ENCODE data around the gene FOXO1.

DNA sequence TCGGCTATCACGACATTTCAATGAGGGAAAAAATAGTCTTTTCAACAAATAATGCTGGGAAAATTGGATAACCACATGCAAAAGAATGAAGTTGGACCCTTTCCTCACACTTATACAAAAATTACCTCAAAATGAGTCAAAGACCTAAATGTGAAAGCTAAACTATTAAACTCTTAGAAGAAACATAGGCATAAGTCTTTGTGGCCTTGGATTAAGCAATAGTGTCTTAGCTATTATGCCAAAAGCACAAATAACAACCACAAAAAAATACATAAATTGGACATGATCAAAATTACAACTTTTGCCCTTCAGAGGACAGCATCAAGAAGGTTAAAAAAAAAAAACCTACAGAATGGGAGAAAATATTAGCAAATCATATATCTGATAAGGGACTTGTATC, 156.6 kb downstream of the FOXO1 start:
- TF ChIP-seq, protein P1, sequence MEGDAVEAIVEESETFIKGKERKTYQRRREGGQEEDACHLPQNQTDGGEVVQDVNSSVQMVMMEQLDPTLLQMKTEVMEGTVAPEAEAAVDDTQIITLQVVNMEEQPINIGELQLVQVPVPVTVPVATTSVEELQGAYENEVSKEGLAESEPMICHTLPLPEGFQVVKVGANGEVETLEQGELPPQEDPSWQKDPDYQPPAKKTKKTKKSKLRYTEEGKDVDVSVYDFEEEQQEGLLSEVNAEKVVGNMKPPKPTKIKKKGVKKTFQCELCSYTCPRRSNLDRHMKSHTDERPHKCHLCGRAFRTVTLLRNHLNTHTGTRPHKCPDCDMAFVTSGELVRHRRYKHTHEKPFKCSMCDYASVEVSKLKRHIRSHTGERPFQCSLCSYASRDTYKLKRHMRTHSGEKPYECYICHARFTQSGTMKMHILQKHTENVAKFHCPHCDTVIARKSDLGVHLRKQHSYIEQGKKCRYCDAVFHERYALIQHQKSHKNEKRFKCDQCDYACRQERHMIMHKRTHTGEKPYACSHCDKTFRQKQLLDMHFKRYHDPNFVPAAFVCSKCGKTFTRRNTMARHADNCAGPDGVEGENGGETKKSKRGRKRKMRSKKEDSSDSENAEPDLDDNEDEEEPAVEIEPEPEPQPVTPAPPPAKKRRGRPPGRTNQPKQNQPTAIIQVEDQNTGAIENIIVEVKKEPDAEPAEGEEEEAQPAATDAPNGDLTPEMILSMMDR (IDR thresholded peaks at IDR 0.05; ENCODE audit: insufficient read depth, low read length, poor library complexity, severe bottlenecking) = no peak
- no peak for TF ChIP-seq EZH2phosphoT487 (conservative IDR thresholded peaks at IDR 0.05; ENCODE audit: low read length)

All from SU-DHL-6 (cell line).